HUES48 (cell line): ENCODE data around the gene TMTC2.

ENCODE experiments used
- H3K27ac ChIP-seq: one replicate; pipeline ENCODE4 v1.7.0; 2013; ENCODE audit warnings: low read depth, low read length, inconsistent platforms
- H3K27me3 ChIP-seq: 2 replicates; pipeline ENCODE4 v1.6.1; 2013; ENCODE audit warnings: mild to moderate bottlenecking, low read length; ENCODE audit not compliant: control insufficient read depth, insufficient read depth
- H3K36me3 ChIP-seq: 2 replicates; pipeline ENCODE4 v1.6.1; 2013; ENCODE audit warnings: low read length; ENCODE audit not compliant: control insufficient read depth, insufficient read depth
- H3K4me1 ChIP-seq: 2 replicates; pipeline ENCODE4 v1.6.1; 2013; ENCODE audit warnings: mild to moderate bottlenecking, low read length; ENCODE audit not compliant: control insufficient read depth, insufficient read depth
- H3K4me3 ChIP-seq: 2 replicates; pipeline ENCODE4 v1.5.1; 2013; ENCODE audit warnings: mild to moderate bottlenecking, low read depth, low read length
- H3K9ac ChIP-seq: 2 replicates; pipeline ENCODE4 v1.6.1; 2013; ENCODE audit warnings: mild to moderate bottlenecking, low read depth, low read length, moderate library complexity
- H3K9me3 ChIP-seq: 2 replicates; pipeline ENCODE4 v1.6.1; 2013; ENCODE audit warnings: low read length; ENCODE audit not compliant: control insufficient read depth, insufficient read depth

Gene TMTC2

DNA sequence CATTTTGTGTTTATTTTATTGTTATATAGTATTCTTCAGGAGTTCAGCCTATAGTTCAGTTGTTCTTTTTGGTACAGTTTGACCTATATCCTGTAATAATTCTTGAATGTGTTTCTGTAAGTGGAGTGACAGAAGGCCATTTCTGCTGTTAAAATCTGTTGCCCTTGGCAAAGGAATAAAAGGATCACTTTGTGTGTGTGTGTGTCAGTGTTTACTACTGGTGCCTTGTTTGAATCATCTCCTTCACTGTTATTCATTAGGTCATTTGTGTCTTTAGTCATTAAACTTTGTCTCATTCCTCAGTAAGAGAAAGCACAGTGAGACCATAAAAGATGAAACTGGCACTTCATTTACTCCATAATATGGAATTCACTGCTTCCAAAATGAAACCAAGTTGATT, 130.7 kb downstream of the TMTC2 start:
- H3K9me3 ChIP-seq, result no peaks in the 10 kb centered on the region
- H3K4me3 ChIP-seq, result no peak overlapping the region
- no peak overlapping the region for H3K9ac ChIP-seq
- H3K36me3 ChIP-seq, result no peaks in the 10 kb centered on the region
- no peaks in the 10 kb centered on the region for H3K27me3 ChIP-seq
- peaks cover 12% of the 10 kb centered on the region for H3K4me1 ChIP-seq
- no peak overlapping the region for H3K27ac ChIP-seq

DNA sequence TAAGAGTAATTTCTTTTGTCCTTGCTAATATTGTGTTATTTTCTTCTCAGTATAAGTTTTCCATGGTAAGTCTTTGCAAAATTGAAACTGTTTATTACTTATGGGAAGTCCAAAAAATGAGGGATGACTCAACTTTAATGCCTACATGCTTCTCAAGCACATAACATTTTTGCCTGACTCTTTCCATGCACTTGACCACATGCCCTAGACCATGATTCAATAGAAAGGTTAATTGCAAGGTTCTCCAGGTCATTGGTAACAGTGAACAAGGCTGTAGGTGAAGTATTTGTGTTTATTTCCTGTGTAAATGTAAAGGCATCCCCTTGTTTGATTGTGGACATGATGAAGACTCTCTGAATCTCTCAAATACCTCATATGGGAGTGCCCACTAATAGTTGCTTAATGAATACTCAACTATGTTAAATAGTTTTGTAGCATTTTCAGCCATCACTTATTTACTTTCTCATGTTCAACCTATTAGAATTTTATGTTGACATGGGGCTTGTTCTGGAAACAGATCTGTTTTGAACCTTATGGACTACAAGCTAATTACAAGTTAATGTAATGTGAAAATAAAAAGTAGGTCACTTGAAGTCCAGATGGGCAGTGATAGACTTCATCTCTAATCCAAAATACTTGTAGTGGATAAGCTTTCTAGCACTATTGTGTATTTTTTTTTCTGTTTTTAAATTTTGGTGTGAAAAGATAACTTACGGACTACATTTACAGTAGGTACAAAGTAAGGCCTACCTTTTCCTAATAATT, 131.7 kb downstream of the TMTC2 start:
- H3K27me3 ChIP-seq, result no peaks in the 10 kb centered on the region
- H3K9me3 ChIP-seq, result no peaks in the 10 kb centered on the region
- no peak overlapping the region for H3K4me3 ChIP-seq
- H3K9ac ChIP-seq, result no peak overlapping the region
- H3K27ac ChIP-seq, result no peak overlapping the region
- peaks cover 12% of the 10 kb centered on the region for H3K4me1 ChIP-seq
- H3K36me3 ChIP-seq, result no peaks in the 10 kb centered on the region

DNA sequence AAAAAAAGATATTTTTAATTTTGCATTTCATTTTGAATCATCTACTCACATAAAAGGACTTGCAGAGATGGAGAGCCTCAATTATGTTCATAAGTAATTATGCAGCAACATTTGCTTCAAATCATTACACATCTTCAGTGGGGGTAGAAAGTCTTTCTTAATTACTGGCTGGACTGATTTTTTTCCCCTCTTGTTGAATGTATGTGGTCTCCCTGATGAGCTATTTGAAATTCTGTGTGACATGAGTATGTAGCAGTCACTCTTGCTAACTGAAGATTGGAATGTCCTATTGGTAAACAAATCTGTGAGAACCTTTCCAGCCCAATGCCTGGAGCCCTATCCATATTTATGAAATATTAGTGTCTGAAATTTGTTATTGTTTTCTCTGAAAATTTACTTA, 139.8 kb downstream of the TMTC2 start:
- no peaks in the 10 kb centered on the region for H3K9me3 ChIP-seq
- H3K36me3 ChIP-seq, result no peaks in the 10 kb centered on the region
- H3K4me1 ChIP-seq, result peaks cover 7% of the 10 kb centered on the region
- H3K4me3 ChIP-seq, result no peak overlapping the region
- H3K9ac ChIP-seq, result no peak overlapping the region
- H3K27me3 ChIP-seq, result no peaks in the 10 kb centered on the region
- no peak overlapping the region for H3K27ac ChIP-seq

DNA sequence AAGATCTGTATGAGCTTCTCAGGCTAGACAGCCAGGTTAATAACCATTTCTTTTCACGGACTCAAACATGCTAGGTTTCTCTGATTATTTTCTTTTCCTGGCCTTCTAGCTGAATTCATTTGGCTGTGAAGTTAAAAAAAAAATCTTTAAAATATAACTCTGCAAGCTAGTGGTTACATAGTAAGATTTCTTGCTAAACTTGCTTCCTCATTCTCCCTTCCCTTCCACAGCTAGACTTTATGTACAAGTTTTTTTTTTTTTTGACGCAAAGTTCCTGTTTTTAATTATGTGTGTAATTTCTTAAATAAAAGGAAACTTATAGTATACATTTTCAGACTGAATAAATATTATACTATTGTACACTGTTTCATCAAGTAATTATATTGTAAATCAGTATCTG, 145.4 kb downstream of the TMTC2 start:
- Histone ChIP-seq H3K27me3 (no peaks in the 10 kb centered on the region), H3K9ac (no peak overlapping the region), H3K9me3 (no peaks in the 10 kb centered on the region), H3K4me3 (no peak overlapping the region), H3K4me1 (peaks cover 7% of the 10 kb centered on the region), H3K36me3 (no peaks in the 10 kb centered on the region), H3K27ac (no peak overlapping the region)

DNA sequence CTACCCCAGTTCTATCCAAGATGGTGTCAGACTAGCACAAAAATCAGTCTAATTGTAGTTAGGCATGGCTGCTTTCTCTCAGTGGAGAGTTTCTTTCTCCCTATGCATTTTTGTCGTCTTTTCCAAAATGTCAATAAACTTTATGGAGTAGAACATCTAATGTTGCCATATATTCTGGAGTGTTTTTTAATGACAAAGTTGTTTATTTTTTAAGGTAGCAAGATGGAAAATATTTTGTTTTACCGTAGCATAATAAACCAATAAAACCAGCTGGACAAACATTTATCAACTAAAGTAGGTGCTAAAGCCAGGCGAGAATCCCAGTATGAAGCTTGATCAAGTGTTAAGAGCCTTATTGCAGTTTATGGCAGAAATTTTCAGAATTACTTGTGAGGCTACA, 146.3 kb downstream of the TMTC2 start:
- no peak overlapping the region for H3K9ac ChIP-seq
- no peaks in the 10 kb centered on the region for H3K36me3 ChIP-seq
- H3K27me3 ChIP-seq, result no peaks in the 10 kb centered on the region
- H3K27ac ChIP-seq, result no peak overlapping the region
- peaks cover 9% of the 10 kb centered on the region for H3K4me1 ChIP-seq
- no peak overlapping the region for H3K4me3 ChIP-seq
- H3K9me3 ChIP-seq, result no peaks in the 10 kb centered on the region

DNA sequence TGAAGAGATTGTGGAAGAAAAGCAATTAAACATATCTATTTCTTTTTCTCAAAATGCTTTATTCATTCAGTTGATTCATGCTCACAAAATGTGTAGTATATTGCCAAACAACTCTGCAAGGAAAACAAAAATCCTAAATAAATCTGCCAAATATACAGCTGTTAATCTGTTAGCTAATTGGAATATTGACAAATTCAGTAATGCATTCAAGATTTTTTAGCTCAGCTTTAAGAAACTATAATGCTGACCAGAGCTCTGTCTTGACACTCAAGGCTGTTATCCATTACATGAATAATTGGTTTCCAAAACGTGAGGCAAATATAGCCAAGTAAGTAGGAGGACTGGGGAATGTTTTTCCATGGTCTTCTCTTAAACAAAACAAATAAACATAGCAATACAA, 146.8 kb downstream of the TMTC2 start:
- no peaks in the 10 kb centered on the region for H3K9me3 ChIP-seq
- H3K4me1 ChIP-seq, result peaks cover 14% of the 10 kb centered on the region
- H3K36me3 ChIP-seq, result no peaks in the 10 kb centered on the region
- H3K4me3 ChIP-seq, result no peak overlapping the region
- no peaks in the 10 kb centered on the region for H3K27me3 ChIP-seq
- no peak overlapping the region for H3K9ac ChIP-seq
- H3K27ac ChIP-seq, result no peak overlapping the region

DNA sequence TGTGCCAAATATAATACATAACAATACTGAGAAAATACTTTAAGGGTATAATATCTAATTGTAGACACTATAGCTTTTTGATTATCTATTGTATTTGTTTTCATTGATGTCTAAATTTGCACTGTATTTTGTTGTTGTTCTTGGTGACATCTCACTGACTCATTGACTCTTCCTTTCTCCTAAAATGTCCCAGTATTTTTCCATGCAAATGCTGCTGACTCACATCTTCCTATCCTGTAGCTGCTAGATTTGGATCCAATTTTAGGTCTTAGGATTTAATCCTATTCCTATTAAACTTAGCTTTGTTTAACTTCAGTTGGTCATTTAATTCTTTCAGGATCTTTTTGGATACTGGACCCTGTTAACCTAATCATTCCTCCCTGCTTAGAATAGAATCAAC, 148.5 kb downstream of the TMTC2 start:
- Histone ChIP-seq H3K9me3 (no peaks in the 10 kb centered on the region), H3K9ac (no peak overlapping the region), H3K27me3 (no peaks in the 10 kb centered on the region), H3K36me3 (no peaks in the 10 kb centered on the region), H3K4me3 (no peak overlapping the region), H3K4me1 (0 out of 2 replicates have a peak, but pooled peaks cover 6% of the 10 kb centered on the region), H3K27ac (no peak overlapping the region)

DNA sequence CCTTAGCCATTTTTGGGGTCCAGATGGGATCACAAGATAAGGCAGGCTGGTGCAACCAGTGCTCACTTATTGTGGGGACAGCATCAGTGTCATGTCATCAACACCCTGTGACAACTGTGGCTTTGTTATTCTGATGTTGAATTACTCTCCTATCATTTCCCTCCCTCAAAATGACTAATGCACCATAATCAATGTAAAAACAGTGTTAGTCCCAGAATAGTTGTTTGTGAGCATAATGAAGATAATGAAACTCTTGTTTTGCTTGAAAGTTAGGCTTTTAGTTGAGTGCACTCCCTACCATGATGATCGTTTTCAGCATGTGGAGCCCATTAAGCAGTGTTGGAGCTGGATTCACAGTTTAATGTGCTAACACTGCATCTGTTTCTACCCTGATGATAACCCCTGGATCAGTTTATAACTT, 151.4 kb downstream of the TMTC2 start:
- Histone ChIP-seq H3K9ac (no peak overlapping the region), H3K4me3 (no peak overlapping the region), H3K36me3 (no peaks in the 10 kb centered on the region), H3K4me1 (0 out of 2 replicates have a peak, but pooled peaks cover 6% of the 10 kb centered on the region), H3K27ac (no peak overlapping the region), H3K9me3 (no peaks in the 10 kb centered on the region), H3K27me3 (no peaks in the 10 kb centered on the region)

DNA sequence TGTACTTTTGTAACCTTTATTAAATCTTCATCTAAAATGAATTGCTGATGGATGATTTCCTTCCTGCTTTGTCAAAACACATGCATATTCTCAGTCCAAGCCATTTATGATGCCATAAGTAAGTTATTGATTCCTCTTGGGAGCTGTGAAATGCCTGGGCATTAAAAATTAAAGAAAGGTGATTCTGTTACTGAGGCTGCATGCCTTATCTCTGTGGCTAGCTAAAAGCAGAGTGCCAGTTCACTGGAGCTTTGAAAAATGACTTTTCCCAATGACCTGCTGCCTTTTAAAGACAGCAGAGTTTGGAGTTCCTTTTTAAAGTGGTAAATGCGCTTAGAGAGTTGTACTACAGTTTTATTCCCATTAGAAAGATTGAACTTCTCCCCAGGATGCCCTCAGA, 152.1 kb downstream of the TMTC2 start:
- H3K9me3 ChIP-seq, result no peaks in the 10 kb centered on the region
- no peaks in the 10 kb centered on the region for H3K36me3 ChIP-seq
- H3K27ac ChIP-seq, result no peak overlapping the region
- no peak overlapping the region for H3K4me3 ChIP-seq
- no peaks in the 10 kb centered on the region for H3K27me3 ChIP-seq
- H3K4me1 ChIP-seq, result 0 out of 2 replicates have a peak, but pooled peaks cover 6% of the 10 kb centered on the region
- no peak overlapping the region for H3K9ac ChIP-seq

DNA sequence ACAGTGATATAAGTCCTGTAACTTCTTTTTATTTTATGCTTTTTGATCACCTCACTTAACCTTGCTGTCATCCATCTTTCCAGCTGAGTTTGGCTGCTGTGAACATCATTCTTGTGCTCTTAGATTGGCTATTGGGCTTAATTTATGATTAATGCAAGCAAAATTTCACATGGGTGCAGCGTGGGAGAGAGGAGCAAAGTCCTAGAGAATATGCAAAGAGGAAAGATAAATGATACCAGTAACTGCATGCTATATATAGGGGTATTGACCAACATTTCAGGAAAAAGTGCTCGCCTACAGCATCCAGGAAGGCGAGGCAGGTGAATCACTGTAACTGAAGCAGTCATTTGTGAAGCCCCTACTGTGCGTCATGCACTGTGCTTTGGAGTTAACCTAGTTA, 153.1 kb downstream of the TMTC2 start:
- H3K36me3 ChIP-seq, result no peaks in the 10 kb centered on the region
- H3K27me3 ChIP-seq, result no peaks in the 10 kb centered on the region
- no peaks in the 10 kb centered on the region for H3K9me3 ChIP-seq
- H3K9ac ChIP-seq, result no peak overlapping the region
- no peak overlapping the region for H3K27ac ChIP-seq
- H3K4me1 ChIP-seq, result 0 out of 2 replicates have a peak, but pooled peaks cover 6% of the 10 kb centered on the region
- H3K4me3 ChIP-seq, result no peak overlapping the region

DNA sequence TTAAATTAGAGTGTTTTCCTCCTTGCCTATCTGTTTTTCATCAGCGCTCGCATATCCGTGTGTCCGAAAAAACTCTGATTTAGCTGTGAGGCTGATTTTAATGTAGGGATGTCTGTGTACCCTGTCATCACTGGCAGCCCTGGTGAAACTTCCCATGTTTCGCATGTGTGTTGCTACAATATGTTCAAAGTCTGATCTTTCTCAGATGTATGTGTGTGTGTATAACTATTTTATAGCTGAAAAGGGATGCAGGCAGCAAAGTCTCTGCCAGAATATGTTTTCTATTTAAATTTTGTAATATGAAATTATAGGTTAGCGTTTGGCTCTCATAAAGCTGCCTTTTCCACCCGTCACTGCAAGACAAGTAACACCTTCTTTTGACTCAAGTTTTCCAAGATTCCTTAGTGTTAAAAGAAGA, 154.8 kb downstream of the TMTC2 start:
- Histone ChIP-seq H3K36me3 (no peaks in the 10 kb centered on the region), H3K9me3 (no peaks in the 10 kb centered on the region), H3K4me1 (0 out of 2 replicates have a peak, but pooled peaks cover 6% of the 10 kb centered on the region), H3K9ac (no peak overlapping the region), H3K4me3 (no peak overlapping the region), H3K27me3 (no peaks in the 10 kb centered on the region), H3K27ac (no peak overlapping the region)
